ENCODE results near the gene CPNE2. TPM values are rescaled to one million over a fixed set of nuclear protein-coding genes. Genes with fewer than 3 reads are reported as not detected.
"Not testable (repeated sequence)": the region's sequence is repeated elsewhere in the genome, so short reads cannot be mapped to it uniquely, and the experiment has no call there.

The CPNE2 gene
- total RNA-seq, 3 donors from 2014 or later (not counting 1 experiment from before 2014, with no cell fraction given): 2.0 to 2.6 (median 2.4) TPM

DNA sequence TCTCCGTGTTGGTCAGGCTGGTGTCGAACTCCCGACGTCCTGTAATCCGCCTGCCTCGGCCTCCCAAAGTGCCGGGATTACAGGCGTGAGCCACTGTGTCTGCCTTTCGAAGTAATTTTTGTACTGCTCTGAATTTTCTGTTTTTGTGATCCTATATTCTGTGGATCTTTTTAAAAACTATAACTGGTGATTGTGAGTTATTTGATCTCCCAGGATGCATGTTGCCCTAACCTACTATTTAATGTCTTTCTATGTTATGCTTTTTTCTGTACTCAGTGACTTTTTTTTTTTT, 96.3 kb downstream of the CPNE2 start:
- intact Hi-C loops (cut with micrococcal nuclease): loop anchor here (5.0 kb wide), 2 partner anchors 106 to 549 kb away; partner anchors contain the start of gene KATNB1
- TF ChIP-seq, protein P1, sequence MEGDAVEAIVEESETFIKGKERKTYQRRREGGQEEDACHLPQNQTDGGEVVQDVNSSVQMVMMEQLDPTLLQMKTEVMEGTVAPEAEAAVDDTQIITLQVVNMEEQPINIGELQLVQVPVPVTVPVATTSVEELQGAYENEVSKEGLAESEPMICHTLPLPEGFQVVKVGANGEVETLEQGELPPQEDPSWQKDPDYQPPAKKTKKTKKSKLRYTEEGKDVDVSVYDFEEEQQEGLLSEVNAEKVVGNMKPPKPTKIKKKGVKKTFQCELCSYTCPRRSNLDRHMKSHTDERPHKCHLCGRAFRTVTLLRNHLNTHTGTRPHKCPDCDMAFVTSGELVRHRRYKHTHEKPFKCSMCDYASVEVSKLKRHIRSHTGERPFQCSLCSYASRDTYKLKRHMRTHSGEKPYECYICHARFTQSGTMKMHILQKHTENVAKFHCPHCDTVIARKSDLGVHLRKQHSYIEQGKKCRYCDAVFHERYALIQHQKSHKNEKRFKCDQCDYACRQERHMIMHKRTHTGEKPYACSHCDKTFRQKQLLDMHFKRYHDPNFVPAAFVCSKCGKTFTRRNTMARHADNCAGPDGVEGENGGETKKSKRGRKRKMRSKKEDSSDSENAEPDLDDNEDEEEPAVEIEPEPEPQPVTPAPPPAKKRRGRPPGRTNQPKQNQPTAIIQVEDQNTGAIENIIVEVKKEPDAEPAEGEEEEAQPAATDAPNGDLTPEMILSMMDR (IDR thresholded peaks at IDR 0.05): no peak
- no peaks in the 10 kb centered on the region for H3K36me3 ChIP-seq (ENCODE audit: control insufficient read depth, insufficient read depth, low read length)
- no peaks in the 10 kb centered on the region for H3K27me3 Mint-ChIP-seq (ENCODE audit: low read depth in 2 of 2)
- H3K27me3 ChIP-seq (ENCODE audit: control insufficient read depth, insufficient read depth, low read length): no peaks in the 10 kb centered on the region
- H3K4me3 ChIP-seq (ENCODE audit: low read length): no peak overlapping the region
- ATAC-seq (no peak), DNase-seq (no peak)
- WGBS (ENCODE audit: insufficient coverage): 97% methylated on average over 9 of the region's 9 CpGs
- H3K9me3 Mint-ChIP-seq: no peaks in the 10 kb centered on the region
- H3K9me3 ChIP-seq (ENCODE audit: control insufficient read depth, insufficient read depth, low read length): no peaks in the 10 kb centered on the region
- no peak overlapping the region for H3K27ac ChIP-seq (ENCODE audit: low read length)
- H3K36me3 Mint-ChIP-seq: no peaks in the 10 kb centered on the region
- H3K4me3 Mint-ChIP-seq: peak overlapping the region; percentile 29
- peaks cover 45 to 47% of the 10 kb centered on the region in 2 donors for H3K4me1 Mint-ChIP-seq
- peaks cover 21% of the 10 kb centered on the region for H3K4me1 ChIP-seq (ENCODE audit: control insufficient read depth, insufficient read depth, low read length)
- no peak overlapping the region for H3K27ac Mint-ChIP-seq

DNA sequence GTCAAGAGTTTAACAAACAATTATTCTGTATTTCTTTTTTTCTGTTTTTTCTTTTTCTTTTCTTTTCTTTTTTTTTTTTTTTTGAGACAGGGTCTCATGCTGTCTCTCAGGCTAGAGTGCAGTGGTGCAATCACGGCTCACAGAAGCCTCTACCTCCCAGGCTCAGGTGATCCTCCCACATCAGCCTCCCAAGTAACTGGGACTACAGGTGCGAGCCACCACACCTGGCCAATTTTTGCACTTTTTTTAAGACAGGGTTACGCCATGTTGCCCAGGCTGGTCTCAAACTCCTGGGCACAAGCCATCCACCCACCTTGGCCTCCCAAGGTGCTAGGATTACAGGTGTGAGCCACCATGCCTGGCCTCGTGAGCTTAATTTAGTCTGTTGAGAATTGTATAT, 97.1 kb downstream of the CPNE2 start:
- not testable (repeated sequence) for H3K27me3 Mint-ChIP-seq (ENCODE audit: low read depth in 2 of 2); H3K9me3 ChIP-seq (ENCODE audit: control insufficient read depth, insufficient read depth, low read length); H3K27ac Mint-ChIP-seq; H3K36me3 Mint-ChIP-seq; H3K9me3 Mint-ChIP-seq; H3K27me3 ChIP-seq (ENCODE audit: control insufficient read depth, insufficient read depth, low read length); H3K36me3 ChIP-seq (ENCODE audit: control insufficient read depth, insufficient read depth, low read length); H3K4me3 ChIP-seq (ENCODE audit: low read length); ATAC-seq; H3K4me3 Mint-ChIP-seq; H3K27ac ChIP-seq (ENCODE audit: low read length); DNase-seq
- WGBS (ENCODE audit: insufficient coverage): 98% methylated on average over 3 of the region's 4 CpGs
- peaks cover 37 to 40% of the 10 kb centered on the region in 2 donors for H3K4me1 Mint-ChIP-seq
- peaks cover 21% of the 10 kb centered on the region for H3K4me1 ChIP-seq (ENCODE audit: control insufficient read depth, insufficient read depth, low read length)
- intact Hi-C loops (cut with micrococcal nuclease): loop anchor here (5.0 kb wide), 2 partner anchors 107 to 548 kb away; partner anchors contain the start of gene KATNB1

DNA sequence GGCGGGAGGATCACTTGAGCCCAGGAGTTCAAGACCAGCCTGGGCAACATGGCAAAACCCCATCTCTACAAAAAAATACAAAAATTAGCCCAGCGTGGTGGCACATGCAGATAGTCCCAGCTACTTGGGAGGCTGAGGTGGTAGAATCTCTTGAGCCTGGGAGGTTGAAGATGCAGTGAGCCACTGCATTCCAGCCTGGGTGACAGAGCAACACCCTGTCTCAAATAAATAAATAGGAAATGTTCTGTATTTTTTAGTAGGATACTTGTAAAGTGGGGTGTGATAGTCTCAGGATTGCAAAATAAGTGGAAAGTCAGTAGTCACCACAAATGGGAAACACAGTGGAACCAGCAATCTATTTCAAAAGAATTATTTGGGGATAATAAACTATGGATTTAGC, 97.8 kb downstream of the CPNE2 start:
- Mint-ChIP-seq H3K27ac (no peak overlapping the region), H3K9me3 (no peaks in the 10 kb centered on the region), H3K36me3 (no peaks in the 10 kb centered on the region), H3K4me3 (no peak overlapping the region), H3K27me3 (ENCODE audit: low read depth in 2 of 2) (no peaks in the 10 kb centered on the region), H3K4me1 (peaks cover 31 to 36% of the 10 kb centered on the region in 2 donors)
- no peak for ATAC-seq
- Histone ChIP-seq H3K4me3 (ENCODE audit: low read length) (no peak overlapping the region), H3K36me3 (ENCODE audit: control insufficient read depth, insufficient read depth, low read length) (peaks cover 3% of the 10 kb centered on the region), H3K9me3 (ENCODE audit: control insufficient read depth, insufficient read depth, low read length) (no peaks in the 10 kb centered on the region), H3K4me1 (ENCODE audit: control insufficient read depth, insufficient read depth, low read length) (peaks cover 16% of the 10 kb centered on the region), H3K27ac (ENCODE audit: low read length) (no peak overlapping the region), H3K27me3 (ENCODE audit: control insufficient read depth, insufficient read depth, low read length) (no peaks in the 10 kb centered on the region)
- intact Hi-C loops (cut with micrococcal nuclease): no loop called here
- WGBS (ENCODE audit: insufficient coverage): 100% methylated on average over 2 of the region's 2 CpGs
- TF ChIP-seq, protein P1 (IDR thresholded peaks at IDR 0.05): no peak
- DNase-seq: no peak

DNA sequence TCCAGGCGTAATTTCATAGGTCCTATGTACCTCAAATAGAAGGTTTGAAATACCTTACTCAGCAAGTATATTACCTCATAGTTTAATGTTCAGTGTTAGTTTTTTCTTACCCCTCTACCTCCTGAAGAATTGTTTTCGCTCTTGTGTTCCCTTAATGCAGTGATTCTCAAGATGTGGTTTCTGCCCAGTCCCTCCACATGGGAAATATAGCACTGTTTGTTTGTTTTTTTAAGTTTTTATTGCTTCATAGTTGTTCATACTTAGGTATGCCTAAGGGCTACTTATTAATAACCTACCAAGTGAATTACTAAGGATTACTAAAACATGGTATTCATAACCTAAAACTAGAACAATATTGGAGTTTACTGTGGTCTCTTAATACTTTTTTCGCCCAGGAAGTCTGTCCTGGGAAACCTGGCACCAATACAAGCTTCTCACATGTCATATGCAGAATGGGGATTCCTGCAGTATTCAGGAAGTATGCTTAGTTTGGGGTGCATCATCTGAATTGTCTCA, 98.7 kb downstream of the CPNE2 start:
- H3K4me3 Mint-ChIP-seq: no peak overlapping the region
- no peak overlapping the region for H3K27ac Mint-ChIP-seq
- peaks cover 24 to 30% of the 10 kb centered on the region in 2 donors for H3K4me1 Mint-ChIP-seq
- intact Hi-C loops (cut with micrococcal nuclease): no loop called here
- no peaks in the 10 kb centered on the region for H3K27me3 Mint-ChIP-seq (ENCODE audit: low read depth in 2 of 2)
- DNase-seq: no peak
- ATAC-seq: no peak
- Histone ChIP-seq H3K9me3 (ENCODE audit: control insufficient read depth, insufficient read depth, low read length) (no peaks in the 10 kb centered on the region), H3K27ac (ENCODE audit: low read length) (no peak overlapping the region), H3K36me3 (ENCODE audit: control insufficient read depth, insufficient read depth, low read length) (peaks cover 3% of the 10 kb centered on the region), H3K4me3 (ENCODE audit: low read length) (no peak overlapping the region), H3K27me3 (ENCODE audit: control insufficient read depth, insufficient read depth, low read length) (no peaks in the 10 kb centered on the region), H3K4me1 (ENCODE audit: control insufficient read depth, insufficient read depth, low read length) (peaks cover 12% of the 10 kb centered on the region)
- H3K36me3 Mint-ChIP-seq: no peaks in the 10 kb centered on the region
- 80% methylated on average over 1 of the region's 3 CpGs for WGBS (ENCODE audit: insufficient coverage)
- H3K9me3 Mint-ChIP-seq: no peaks in the 10 kb centered on the region
- TF ChIP-seq, protein P1 (IDR thresholded peaks at IDR 0.05): no peak
